Activated T-cell treated with anti-CD3 and anti-CD28 coated beads, Interleukin-2, amount 50 U/mL, for 24 hours (primary cell): ENCODE data around the gene TSPAN18.

ENCODE experiments used
- DNase-seq: peaks from one replicate; pipeline ENCODE4 v3.0.0-alpha.2; 2020
- H3K27ac Mint-ChIP-seq: 2 replicates; pipeline ENCODE4 v1.8.0; 2020; ENCODE audit warnings: mild to moderate bottlenecking, mixed read lengths
- H3K27me3 Mint-ChIP-seq: 2 replicates; pipeline ENCODE4 v1.8.0; 2020; ENCODE audit warnings: mixed read lengths
- H3K36me3 Mint-ChIP-seq: 2 replicates; pipeline ENCODE4 v1.8.0; 2020; ENCODE audit warnings: low read depth, mixed read lengths
- H3K4me1 Mint-ChIP-seq: 2 replicates; pipeline ENCODE4 v1.8.0; 2020; ENCODE audit warnings: low read depth, mixed read lengths
- H3K4me3 Mint-ChIP-seq: 2 replicates; pipeline ENCODE4 v1.8.0; 2020; ENCODE audit warnings: mild to moderate bottlenecking, moderate library complexity, mixed read lengths
- H3K9me3 Mint-ChIP-seq: 2 replicates; pipeline ENCODE4 v1.8.0; 2020; ENCODE audit warnings: mixed read lengths

TSPAN18 gene

GRCh38 chr11:44969651-44970252 is 243.0 kb downstream of the TSPAN18 start:
- H3K27me3 Mint-ChIP-seq: no peaks in the 10 kb centered on the region
- H3K4me1 Mint-ChIP-seq: peaks cover 3% of the 10 kb centered on the region
- no peak overlapping the region for H3K27ac Mint-ChIP-seq
- no peak for DNase-seq
- no peaks in the 10 kb centered on the region for H3K36me3 Mint-ChIP-seq
- no peak overlapping the region for H3K4me3 Mint-ChIP-seq
- no peaks in the 10 kb centered on the region for H3K9me3 Mint-ChIP-seq

DNA sequence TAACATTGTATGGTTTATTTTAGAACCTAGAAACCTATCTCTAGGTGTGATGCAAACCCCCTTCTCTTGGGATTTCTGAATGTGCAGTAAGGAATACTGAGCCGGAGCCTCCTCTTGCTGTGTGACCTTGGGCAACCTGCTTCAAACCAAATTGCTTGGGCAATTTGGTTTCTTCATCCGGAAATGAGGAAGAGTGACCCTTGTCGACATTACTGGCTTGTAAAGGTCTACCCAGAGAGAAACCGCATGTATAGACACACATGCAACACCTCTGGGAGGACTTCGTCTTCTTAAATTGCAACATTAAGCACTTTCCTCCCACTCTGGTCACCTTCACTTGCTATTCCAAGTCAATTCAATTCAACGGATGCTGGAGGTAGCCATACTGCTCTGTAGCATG is 243.5 kb downstream of the TSPAN18 start:
- H3K4me1 Mint-ChIP-seq: peaks cover 3% of the 10 kb centered on the region
- H3K9me3 Mint-ChIP-seq: no peaks in the 10 kb centered on the region
- no peak overlapping the region for H3K4me3 Mint-ChIP-seq
- no peak for DNase-seq
- H3K27ac Mint-ChIP-seq: no peak overlapping the region
- no peaks in the 10 kb centered on the region for H3K27me3 Mint-ChIP-seq
- no peaks in the 10 kb centered on the region for H3K36me3 Mint-ChIP-seq

- Mint-ChIP-seq H3K4me3 (no peak overlapping the region), H3K27ac (no peak overlapping the region), H3K9me3 (no peaks in the 10 kb centered on the region), H3K27me3 (no peaks in the 10 kb centered on the region), H3K36me3 (no peaks in the 10 kb centered on the region), H3K4me1 (peaks cover 3% of the 10 kb centered on the region)
- no peak for DNase-seq
Observed at GRCh38 chr11:44971185-44971584, 244.4 kb downstream of the TSPAN18 start.

GRCh38 chr11:44972746-44973435 is 246.1 kb downstream of the TSPAN18 start:
- no peak for DNase-seq
- Mint-ChIP-seq H3K4me3 (no peak overlapping the region), H3K4me1 (peaks cover 3% of the 10 kb centered on the region), H3K9me3 (no peaks in the 10 kb centered on the region), H3K27ac (no peak overlapping the region), H3K36me3 (no peaks in the 10 kb centered on the region), H3K27me3 (no peaks in the 10 kb centered on the region)

- Mint-ChIP-seq H3K27me3 (no peaks in the 10 kb centered on the region), H3K36me3 (no peaks in the 10 kb centered on the region), H3K27ac (no peak overlapping the region), H3K4me1 (peaks cover 3% of the 10 kb centered on the region), H3K4me3 (no peak overlapping the region), H3K9me3 (no peaks in the 10 kb centered on the region)
- DNase-seq: no peak
Observed at GRCh38 chr11:44973632-44974401, 247.1 kb downstream of the TSPAN18 start.

GRCh38 chr11:44974402-44975000 is 247.7 kb downstream of the TSPAN18 start:
- Mint-ChIP-seq H3K27me3 (no peaks in the 10 kb centered on the region), H3K9me3 (no peaks in the 10 kb centered on the region), H3K36me3 (no peaks in the 10 kb centered on the region), H3K4me3 (no peak overlapping the region), H3K27ac (no peak overlapping the region), H3K4me1 (peaks cover 3% of the 10 kb centered on the region)
- no peak for DNase-seq

GRCh38 chr11:44976576-44976975 is 249.8 kb downstream of the TSPAN18 start:
- Mint-ChIP-seq H3K4me1 (peaks cover 9% of the 10 kb centered on the region), H3K27me3 (no peaks in the 10 kb centered on the region), H3K9me3 (no peaks in the 10 kb centered on the region), H3K36me3 (no peaks in the 10 kb centered on the region), H3K4me3 (no peak overlapping the region), H3K27ac (no peak overlapping the region)
- no peak for DNase-seq

DNA sequence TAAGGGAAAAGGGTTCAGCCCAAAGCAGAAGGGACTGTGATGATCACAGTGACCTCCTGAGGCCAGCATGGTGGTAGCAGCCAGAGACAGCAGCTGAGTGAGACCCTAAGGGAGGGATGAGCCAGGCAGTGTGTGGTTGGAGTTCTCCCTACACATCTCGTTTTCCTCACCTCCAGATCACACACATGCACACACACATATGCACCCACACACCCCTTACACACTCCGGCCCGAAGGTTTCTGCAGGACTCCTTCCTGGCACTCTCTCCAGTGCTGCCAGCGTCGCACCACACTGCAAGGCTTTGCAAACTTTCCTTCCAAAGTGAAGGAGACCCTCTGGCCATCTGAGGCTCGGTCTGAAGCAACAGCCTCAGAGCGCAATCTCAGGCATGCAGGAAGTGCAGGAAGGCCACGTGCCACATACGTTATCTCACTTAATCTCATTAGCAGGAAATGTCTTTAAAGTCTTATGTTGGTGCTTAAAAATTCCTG is 250.8 kb downstream of the TSPAN18 start:
- DNase-seq: peak; percentile 36
- no peaks in the 10 kb centered on the region for H3K27me3 Mint-ChIP-seq
- no peaks in the 10 kb centered on the region for H3K9me3 Mint-ChIP-seq
- no peak overlapping the region for H3K27ac Mint-ChIP-seq
- H3K36me3 Mint-ChIP-seq: no peaks in the 10 kb centered on the region
- no peak overlapping the region for H3K4me3 Mint-ChIP-seq
- peaks cover 10% of the 10 kb centered on the region for H3K4me1 Mint-ChIP-seq

GRCh38 chr11:44978274-44978960 is 251.7 kb downstream of the TSPAN18 start:
- H3K4me3 Mint-ChIP-seq: no peak overlapping the region
- H3K9me3 Mint-ChIP-seq: no peaks in the 10 kb centered on the region
- no peak overlapping the region for H3K27ac Mint-ChIP-seq
- DNase-seq: no peak
- H3K4me1 Mint-ChIP-seq: peaks cover 10% of the 10 kb centered on the region
- H3K27me3 Mint-ChIP-seq: no peaks in the 10 kb centered on the region
- no peaks in the 10 kb centered on the region for H3K36me3 Mint-ChIP-seq

DNA sequence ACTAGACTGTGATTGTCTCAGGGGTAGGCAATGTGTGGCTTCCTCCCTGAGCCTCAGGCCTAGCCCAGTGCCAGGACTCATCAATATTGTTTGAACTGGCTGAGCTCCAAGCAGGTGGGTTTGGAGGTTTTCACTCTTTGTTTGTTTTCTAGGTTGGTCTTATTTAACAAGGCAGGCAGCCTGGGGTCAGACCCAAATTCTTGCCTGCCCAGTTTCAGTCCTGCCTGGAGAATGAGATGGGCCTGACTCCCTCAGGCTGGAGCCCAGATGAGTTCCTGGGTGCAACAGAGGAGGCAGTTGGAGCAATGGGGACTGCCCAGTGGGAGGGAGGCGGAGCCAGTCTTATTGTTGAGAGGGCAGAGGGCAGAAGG is 252.2 kb downstream of the TSPAN18 start:
- Mint-ChIP-seq H3K27ac (no peak overlapping the region), H3K9me3 (no peaks in the 10 kb centered on the region), H3K4me3 (no peak overlapping the region), H3K27me3 (no peaks in the 10 kb centered on the region), H3K4me1 (peaks cover 10% of the 10 kb centered on the region), H3K36me3 (no peaks in the 10 kb centered on the region)
- DNase-seq: no peak

- no peaks in the 10 kb centered on the region for H3K9me3 Mint-ChIP-seq
- H3K4me1 Mint-ChIP-seq: peaks cover 7% of the 10 kb centered on the region
- no peaks in the 10 kb centered on the region for H3K27me3 Mint-ChIP-seq
- no peak overlapping the region for H3K4me3 Mint-ChIP-seq
- H3K27ac Mint-ChIP-seq: no peak overlapping the region
- DNase-seq: no peak
- H3K36me3 Mint-ChIP-seq: no peaks in the 10 kb centered on the region
Observed at GRCh38 chr11:44979543-44980399, 253.0 kb downstream of the TSPAN18 start.

- Mint-ChIP-seq H3K4me3 (no peak overlapping the region), H3K27me3 (no peaks in the 10 kb centered on the region), H3K9me3 (no peaks in the 10 kb centered on the region), H3K4me1 (peaks cover 7% of the 10 kb centered on the region), H3K36me3 (no peaks in the 10 kb centered on the region), H3K27ac (no peak overlapping the region)
- no peak for DNase-seq
Observed at GRCh38 chr11:44980533-44981427, 254.0 kb downstream of the TSPAN18 start.
